RPMI7951 (cell line): ENCODE measurements around the gene NALCN. TPM values are rescaled to one million over a fixed set of nuclear protein-coding genes. Genes with fewer than 3 reads are reported as not detected.
A peak's percentile ranks its signal among the peaks of the same experiment; 100 is the strongest.

Experiments
- DNase-seq: peaks from one replicate; pipeline ENCODE4 v3.0.0-alpha.2; 2012; ENCODE audit warnings: low read depth
- total RNA-seq: library from RNA; depleted of rRNA; stranded (reverse); fragments of >200 nt; shearing (Covaris generic); gene quantifications from 2 replicates; pipeline ENCODE4 v1.2.3, GENCODE V29; 2014

The NALCN gene
- total RNA-seq, 1 experiment from 2014 or later: 3.2 TPM

GRCh38 chr13:101291206-101291605 is 125.1 kb downstream of the NALCN start:
- DNase-seq: no peak

GRCh38 chr13:101289764-101290163 is 126.5 kb downstream of the NALCN start:
- peak; percentile 66 for DNase-seq

- no peak for DNase-seq
These were observed 132.5 kb downstream of the NALCN start for GRCh38 chr13:101283782-101284181.

DNA sequence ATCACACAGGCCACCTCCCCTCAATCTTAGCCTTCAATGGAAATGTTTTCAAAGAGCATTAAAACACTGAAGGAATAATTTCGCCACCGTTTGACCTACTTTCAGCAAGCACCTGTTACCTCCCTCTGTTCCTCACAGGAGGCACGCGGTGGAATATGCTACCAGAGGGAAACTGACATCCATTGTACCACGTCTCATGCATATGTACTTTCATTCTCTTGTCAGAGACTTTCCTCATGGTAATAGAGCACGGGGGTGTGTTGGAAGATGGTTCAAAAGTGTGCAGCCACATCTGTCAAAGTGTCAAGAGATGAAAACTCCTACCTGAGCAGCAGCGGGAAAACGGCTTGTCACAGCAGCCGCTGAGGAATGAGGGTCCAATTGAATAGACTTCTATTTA is 143.4 kb downstream of the NALCN start:
- no peak for DNase-seq

DNA sequence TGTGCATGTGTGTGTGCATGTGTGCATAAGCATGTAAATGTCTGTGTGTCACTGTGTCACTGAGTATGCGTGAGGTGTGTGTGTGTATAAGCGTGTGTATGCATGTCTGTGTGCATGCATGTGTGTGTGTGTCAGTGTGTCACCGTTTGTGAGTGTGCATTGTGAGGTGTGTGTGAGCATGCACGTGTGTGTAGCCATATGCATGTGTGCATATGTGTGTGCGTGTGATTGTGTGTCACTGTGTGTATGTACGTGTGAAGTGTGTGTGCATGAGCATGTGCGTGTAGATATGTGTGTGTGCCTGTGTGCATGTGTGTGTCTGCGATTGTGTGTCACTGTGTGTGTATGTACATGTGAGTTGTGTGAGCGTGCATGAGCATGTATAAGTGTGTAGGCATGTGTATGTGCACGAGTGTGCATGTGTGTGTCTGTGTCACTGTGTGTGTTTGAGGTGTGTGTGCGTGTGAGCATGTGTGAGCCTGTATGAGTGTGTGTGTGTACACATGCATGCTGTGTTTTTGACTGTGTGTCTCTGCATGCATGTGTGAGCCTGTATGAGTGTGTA is 144.5 kb downstream of the NALCN start:
- DNase-seq: no peak

GRCh38 chr13:101267656-101268055 is 148.7 kb downstream of the NALCN start:
- peak; percentile 89 for DNase-seq

GRCh38 chr13:101265934-101266333 is 150.4 kb downstream of the NALCN start:
- DNase-seq: peak; percentile 31

GRCh38 chr13:101264931-101265330 is 151.4 kb downstream of the NALCN start:
- DNase-seq: no peak

DNA sequence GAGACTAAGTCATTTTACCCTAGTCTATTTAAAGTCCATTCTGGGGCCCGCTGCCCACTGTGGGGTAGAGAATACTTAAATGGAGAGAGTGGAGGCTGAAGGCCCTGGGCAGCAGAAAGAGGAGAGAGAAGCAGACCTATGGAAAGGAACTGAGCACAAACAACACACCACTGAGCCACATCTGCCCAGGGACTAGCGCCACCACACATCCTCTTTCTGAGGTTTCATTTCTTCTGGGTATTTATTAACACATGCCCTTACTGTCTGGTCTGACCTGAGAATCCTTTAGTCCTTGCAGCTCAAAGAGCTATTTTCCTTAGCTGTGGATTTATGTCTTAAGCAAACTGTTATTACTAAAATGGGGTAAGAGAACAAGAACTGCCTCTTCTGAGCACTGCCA is 154.0 kb downstream of the NALCN start:
- no peak for DNase-seq

DNA sequence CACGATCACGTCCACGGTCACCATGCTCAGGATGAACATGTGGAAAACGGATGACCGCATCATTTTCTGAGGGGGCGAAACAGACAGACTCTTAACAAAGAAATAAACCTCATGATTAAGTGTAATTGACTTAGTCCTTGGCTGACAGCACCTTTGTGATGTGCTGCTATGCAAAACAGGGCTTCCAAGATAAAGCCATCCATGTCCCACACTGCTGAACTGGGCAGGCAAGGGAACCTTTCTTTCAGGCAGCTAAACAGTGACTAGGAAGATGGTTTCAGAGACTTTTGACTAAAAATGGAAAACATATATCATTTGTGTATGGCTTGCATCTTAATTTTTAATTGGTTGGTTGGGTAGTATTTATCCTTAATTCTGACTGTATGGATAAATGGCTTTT is 157.8 kb downstream of the NALCN start:
- peak; percentile 14 for DNase-seq

- peak; percentile 95 for DNase-seq
These were observed 158.2 kb downstream of the NALCN start for GRCh38 chr13:101258071-101258470.

- no peak for DNase-seq
These were observed 167.4 kb downstream of the NALCN start for GRCh38 chr13:101248739-101249514.

GRCh38 chr13:101242720-101243119 is 173.6 kb downstream of the NALCN start:
- DNase-seq: no peak

GRCh38 chr13:101238555-101238954 is 177.8 kb downstream of the NALCN start:
- no peak for DNase-seq

DNA sequence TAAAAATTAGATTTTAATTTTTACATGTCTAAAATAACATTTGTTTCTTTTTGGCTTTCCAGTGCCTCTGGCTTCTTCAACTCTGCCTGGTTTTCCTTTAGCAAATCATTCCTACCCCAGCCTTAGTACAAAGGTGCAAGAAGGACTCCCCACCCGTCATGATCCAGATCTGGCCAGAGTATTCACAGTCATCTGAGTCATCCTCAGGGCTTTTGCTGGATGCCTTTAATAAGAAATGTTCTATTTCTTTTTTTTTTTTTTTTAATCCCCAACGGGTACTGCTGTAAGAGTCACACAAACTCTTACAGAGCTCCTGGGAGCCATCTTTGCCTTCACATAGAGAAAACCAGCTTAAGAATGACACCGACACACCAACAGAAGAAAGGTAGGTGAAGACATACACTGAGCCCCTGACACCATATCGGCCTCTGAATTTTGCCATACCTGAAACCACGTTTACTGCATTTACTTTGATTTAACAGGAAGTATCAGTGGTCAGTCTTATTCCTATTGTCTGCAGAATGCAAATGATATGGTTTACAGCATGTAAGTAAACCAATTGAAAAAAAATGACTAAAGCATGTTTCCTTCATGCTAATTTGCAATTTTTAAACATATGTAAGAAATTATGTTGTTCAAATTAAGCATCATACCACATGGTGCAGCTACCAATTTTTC is 184.4 kb downstream of the NALCN start:
- peak; percentile 48 for DNase-seq

- DNase-seq: peak; percentile 32
These were observed 185.9 kb downstream of the NALCN start for GRCh38 chr13:101230271-101230890.

- no peak for DNase-seq
These were observed 196.6 kb downstream of the NALCN start for GRCh38 chr13:101219609-101220265.

DNA sequence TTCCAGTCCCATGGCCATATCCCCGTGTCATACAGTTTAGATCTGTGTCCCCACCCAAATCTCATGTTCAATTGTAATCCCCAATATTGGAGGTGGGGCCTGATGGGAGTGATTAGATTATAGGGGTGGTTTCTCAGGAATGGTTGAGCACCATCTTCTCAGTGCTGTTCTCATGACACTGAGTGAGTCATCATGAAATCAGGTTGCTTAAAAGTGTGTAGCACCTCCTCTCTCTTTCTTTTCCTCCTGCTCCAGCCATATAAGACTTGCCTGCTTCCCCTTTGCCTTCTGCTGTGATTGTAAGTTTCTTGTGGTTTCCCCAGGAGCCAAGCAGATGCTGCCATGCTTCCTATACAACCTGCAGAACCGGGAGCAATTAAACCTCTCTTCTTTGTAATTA is 197.8 kb downstream of the NALCN start:
- DNase-seq: peak; percentile 15

DNA sequence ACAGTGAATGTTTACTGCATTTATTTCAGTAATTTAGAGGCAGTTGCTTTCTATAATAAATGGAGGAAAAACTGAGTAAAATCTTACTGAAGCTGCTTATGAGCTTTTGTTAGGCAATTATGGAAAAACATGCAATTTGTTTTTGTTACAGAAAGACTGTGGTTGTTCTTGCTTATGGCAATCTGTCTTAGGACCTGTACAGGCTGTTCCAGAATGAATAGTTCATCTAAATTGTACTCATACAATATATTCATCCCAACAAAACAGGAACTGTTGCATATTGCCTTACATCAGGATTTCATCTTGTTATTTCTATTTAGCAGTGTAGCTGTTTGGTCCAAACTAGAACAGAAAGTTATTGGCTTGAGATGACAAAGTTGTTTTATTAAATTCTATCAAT is 199.2 kb downstream of the NALCN start:
- no peak for DNase-seq

DNA sequence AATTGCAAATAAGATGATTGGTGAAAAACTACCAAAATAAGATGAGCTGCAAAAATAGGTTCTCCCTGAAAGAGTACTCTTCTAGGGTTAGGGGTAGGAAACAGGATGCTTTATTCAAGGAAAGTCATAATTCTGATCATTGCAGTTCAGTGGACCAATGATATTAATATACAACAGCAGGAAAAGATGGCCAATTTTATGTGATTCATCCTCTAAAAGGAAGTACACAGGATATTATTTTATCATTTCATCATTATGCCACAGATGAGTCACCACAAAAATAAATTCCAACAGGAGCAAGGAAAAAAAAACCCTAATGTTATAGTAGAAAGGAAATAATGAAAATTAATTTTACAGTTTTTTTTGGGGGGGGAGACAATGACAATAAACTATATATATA is 205.0 kb downstream of the NALCN start:
- peak; percentile 17 for DNase-seq

GRCh38 chr13:101210774-101211173 is 205.5 kb downstream of the NALCN start:
- no peak for DNase-seq
